Stimulated activated CD8-positive, alpha-beta memory T cell treated with anti-CD3 and anti-CD28 coated beads, Interleukin-15, amount 100 ng/mL, for 1 hour (primary cell): Measurements from ENCODE around the gene TSPAN10.
"Not testable (repeated sequence)": the region's sequence is repeated elsewhere in the genome, so short reads cannot be mapped to it uniquely, and the experiment has no call there.

Experiments used
- DNase-seq: peaks from one replicate; pipeline ENCODE4 v3.0.0-alpha.2; 2020; ENCODE audit warnings: low read depth

TSPAN10 gene

DNA sequence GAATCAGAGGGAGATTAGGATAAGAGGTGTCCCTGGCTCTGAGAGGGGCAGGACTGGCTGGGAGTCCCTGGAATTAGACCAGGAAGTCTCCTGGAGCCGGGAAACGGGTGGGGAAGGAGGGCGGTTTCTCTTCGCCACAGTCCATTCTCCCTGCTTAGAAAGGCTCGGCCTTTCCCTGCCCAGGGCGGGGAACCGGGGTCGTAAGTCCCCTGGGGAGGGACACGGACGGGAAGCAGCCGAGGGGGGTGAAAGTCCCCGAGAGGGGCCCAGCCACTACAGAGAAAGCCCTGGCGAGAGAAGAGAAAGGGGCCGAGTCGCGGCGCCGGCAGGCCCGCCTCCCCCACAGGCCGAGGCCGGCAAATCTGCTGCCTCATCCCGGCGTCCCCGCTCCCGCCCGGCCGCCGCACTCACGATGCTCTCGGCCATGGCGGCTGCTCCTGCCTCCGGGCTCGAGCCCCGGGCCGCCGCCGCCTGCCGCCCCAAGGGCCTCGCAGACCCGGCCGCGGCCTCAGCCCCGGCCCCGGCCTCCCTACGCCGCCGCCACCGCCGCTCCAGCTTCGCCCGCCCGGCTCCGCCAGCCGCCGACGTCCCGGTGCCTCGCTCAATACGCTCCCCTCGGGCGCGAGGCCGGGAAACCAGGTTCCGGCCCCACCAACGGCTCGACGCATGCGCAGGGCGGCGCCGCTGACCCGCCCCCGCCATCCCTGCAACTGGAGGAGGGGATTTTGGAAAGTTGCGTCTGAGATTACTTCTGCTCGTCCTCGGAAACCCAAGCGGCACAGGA, at the start of gene TSPAN10, which contains the start of gene NPLOC4:
TSS of gene TSPAN10 (plus strand) at position 692 of the 784 bp plus-strand sequence. CDS start 5,217 bp downstream, outside the sequence.
TSS of gene NPLOC4 (minus strand) at position 608 of the 784 bp plus-strand sequence. CDS start at position 426, 182 bp downstream.
- peak; percentile 59 for DNase-seq

DNA sequence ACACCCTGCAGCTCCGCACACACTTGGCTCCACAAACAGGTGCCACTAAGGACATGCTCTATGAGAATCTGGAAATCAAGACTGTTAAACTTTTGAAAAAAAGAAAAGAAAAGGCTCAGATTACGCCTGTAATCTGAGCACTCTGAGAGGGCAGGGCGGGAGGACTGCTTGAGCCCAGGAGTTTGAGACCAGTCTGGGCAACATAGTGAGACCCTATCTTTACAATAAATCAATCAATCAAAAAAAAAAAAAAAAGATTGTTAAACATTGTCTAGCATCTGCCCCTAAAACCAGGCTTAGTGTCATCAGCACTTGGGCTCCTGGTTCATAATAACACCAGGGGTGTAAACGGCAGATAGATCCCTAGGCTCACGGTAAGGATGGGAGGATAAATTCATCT, 47.4 kb upstream of the TSPAN10 start:
- DNase-seq: no peak

DNA sequence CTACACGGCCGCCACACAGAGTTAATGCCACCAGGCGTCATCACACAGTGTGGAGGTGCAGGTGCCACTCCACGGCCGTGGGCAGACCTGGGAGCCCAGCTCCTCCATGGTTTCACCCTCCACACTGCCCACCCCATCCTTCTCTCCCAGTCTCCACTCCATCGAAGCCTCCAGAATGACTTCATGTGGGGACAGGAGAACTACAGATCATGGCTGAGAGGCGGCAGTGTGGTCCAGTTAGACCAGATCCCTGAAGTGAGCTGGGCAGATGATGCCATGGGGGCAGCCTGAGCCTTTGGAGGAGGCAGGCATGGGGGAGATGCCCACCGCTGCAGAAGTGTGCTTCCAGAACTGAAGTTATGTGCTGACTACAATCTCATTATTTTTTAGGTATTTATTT, 46.9 kb upstream of the TSPAN10 start:
- DNase-seq: no peak

DNA sequence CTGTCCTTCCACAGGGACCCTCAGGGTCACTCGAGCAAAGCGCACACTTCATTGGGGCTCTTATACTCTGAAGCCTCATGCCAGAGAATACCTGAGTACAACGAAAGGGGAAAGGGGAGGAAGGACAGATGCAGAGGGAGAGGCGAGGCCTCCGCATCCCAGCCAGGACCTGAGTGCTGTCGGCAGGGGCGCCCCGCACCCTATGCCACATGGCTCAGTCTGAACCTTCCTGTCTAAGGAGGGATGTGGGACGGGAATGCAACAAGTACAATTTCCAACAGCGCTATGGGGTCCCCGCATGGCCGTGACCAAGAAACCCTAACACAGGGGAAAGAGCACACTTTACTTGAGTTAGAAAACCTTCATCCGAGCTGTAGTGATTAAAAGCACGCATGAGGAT, 45.0 kb upstream of the TSPAN10 start:
- no peak for DNase-seq

DNA sequence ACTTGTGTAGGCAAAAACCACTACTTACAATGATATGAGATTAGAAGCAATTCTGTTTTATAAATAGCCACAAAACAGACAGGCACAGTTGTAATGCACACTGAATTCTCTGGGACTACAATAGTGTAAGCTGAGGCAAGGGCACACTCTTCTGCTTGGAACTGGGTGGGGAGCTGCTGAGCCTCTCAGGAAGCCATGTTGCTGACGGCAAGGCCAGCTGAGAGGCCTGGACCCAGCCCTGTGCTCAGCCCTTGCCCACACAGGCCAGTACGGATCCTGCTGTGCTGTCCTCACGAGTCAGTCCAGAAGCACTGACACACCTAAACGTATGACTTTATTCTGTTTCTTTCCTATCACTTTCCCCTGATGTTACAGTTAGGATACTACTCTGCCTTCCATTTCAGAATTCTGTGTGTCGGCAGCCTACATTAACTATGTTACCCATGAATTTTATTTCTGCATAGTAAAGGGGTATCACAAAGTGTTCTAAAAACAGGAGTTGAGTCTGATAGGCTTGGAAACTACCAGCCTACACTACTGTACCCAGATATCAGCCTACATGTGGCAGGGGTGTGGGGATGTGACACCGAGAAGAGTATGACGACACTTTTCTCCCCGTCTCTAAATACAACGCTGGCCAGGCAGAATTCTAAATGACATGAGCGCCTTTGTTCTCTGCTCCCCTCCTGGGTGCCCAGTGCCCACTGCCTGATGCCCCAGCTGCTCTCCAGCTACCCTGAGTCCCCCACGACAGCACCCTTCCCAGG, 43.7 kb upstream of the TSPAN10 start:
- no peak for DNase-seq

DNA sequence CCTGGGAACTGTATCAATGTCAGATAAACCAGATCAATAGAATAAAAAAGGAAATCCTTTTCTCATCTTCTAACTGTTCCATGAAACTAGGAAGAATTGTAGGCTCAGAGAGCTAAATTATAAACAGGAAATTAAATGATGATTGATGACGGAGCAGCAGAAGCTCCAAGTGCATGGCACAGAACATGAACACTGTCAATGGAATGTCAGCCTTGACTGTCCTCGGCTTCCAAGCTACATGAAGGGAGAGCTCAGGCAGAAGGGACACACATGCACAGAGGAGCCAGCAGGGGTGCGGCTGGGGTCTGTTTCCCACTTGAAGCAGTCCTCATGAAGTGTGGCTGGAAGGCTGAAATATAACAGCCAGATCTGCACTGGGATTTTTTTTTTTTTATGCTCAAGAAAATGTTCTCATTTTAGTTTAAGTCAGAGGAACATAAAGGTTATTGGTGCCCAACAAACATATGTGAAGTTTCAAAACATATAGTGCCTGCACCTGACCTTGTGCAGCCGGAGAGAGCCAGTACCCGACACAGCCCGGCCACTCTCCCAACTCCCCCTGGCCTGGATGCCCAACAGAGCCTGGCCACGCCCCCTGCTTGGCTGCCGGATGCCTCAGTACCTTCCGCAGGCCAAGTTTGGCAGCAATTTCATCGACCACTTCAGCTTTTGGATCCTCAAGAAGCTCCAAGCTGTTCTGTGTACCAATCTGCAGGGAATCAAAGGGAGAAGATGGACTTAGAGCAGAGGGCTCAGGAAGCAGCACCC, 37.1 kb upstream of the TSPAN10 start:
- DNase-seq: no peak

DNA sequence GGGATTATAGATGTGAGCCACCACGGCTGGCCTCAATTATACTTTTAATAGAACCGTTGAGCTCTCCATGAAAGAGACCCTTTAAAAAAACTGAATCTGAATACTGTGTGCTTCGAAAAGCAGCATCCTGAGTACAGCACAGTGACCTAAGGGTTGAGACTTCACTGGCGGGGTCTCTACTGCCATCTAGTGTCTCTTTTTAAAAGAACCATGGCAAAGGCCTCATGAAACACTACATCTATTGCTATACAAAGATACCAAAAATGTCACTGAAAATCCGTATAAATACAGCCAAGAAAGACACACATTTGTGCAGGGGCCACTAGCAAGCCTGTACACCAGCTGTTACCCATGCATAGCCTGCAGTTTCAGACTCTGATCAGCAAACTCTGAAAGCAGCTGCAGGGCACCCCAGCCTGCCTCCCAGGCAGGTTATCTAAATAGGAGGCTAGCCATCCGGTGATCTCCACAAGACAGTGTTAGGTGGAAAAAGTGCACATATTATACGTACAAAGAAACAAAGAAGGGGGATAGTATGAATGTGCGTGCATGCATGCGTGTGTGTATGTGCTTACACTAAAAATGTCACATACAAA, 35.4 kb upstream of the TSPAN10 start:
- peak; percentile 5 for DNase-seq

DNA sequence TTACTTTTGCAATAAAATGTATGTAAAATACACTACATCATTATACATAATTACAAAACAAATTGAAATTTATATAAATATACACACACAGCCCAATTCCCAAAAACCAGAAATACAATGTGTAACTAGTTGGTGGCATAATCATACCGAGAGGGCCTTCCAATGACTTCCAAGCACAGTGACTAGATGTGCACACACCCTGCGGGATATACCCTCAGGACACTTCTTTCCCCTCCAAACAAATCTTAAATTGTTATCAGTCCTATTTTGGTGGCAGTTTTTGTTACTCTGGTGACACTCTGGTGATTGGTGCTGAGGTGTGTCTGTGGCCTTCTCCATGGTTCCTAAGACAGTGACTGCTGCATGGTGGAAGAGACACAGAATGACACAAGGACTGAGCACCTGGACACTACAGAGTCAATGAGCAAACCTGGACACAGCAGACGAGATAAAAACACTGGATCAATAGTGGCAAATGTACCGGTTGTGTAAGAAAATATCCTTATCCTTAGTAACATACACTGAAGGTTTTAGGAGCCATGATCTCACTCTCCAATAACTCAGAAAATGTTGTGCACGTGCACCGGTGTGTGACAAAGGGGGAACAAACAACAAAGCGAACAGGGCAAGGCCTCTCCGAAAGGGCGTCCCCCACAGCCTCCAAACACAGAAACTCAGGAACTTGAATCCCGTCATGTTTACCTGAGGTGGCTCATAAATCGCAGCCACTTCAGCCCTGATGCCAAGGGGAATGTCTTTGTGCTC, 33.0 kb upstream of the TSPAN10 start:
- DNase-seq: no peak

DNA sequence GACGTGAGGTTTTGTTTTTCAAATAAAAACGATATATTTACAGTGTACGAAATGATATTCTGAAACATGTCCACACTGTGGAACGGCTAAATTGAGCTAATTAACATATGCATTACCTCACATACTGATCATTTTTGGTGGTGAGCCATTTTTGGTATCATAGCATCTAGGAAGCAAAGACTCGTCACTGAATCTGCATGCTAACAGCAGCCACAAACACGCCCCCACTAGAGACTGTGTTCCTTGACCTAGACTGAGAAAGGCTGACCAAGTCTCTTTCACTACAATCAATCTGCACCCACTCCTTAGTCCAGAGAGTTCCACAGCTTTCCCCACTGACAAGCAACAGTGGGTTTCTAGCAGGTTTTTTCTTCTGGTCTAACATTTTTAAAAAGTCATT, 29.6 kb upstream of the TSPAN10 start:
- DNase-seq: no peak

DNA sequence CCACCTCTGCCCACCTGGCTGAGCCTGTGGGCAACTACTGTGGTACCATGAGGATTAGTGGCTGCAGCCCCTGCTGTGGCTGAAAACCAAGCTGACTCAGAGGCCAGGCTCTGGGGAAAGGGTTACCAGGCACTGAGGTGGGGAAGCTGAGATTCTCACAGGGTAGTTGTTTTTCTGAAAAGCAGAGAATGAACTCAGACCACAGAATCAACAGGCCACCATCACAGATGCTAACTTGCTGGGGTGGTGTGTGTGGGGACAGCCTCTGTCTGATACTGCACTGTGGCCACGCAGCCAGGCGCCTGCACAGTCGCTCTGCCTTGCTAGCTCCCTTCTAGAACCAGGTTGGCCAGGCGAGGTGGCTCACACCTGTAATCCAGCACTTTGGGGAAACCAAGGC, 28.9 kb upstream of the TSPAN10 start:
- DNase-seq: no peak

DNA sequence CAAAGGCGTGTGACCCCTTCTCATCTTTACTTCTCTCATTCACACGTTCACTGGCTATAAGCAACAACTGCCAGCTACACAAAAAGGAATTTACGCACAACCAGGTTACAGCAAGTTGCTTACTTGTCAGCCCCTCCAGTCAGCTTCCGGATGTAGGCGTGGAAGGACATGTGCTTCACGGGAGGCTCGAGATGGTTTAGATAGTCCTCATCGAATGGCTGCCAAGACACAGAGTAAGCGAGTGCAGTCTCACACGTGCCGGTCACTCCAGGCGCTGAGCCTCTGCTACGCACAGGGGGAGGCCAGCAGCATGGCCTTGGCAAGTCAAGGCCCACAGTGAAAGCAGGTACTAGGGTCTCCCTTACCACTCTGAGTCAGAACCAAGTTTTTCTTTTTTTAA, 28.4 kb upstream of the TSPAN10 start:
- DNase-seq: no peak

DNA sequence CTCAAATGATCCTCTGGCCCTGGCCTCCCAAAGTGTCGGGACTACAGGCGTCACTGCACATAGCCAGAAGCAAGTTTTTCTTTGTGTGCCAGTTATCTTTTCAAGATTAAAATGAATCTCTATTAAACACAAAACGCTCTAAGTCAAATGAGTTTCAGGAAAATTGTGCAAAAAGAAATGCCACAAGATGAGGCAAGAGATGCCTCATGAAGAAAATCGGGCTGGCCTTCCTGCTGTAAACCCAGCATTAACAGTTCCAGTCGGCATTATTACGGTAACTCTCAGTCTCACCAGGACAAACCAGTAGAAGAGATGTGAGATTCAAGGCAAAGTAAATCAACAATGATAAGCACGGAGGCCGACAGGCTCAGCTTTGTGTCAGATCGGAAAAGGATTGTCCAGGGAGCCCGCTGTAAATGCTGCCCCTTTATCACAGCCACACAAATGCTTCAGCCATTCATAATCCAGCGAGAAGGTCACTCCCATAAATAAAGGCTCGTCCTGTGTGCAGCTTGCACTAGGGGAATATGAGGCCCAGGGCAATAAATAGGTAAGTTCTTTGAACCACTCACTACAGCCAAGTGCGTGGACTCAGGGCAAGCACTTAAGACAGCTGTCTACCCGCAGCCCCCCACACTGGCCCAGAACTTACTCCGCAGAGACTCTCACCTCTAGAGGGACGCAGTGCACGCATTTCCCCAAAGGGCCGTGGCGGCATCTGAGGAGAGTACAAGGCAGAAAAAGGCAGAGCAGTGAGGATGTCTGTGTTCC, 27.3 kb upstream of the TSPAN10 start:
- no peak for DNase-seq

DNA sequence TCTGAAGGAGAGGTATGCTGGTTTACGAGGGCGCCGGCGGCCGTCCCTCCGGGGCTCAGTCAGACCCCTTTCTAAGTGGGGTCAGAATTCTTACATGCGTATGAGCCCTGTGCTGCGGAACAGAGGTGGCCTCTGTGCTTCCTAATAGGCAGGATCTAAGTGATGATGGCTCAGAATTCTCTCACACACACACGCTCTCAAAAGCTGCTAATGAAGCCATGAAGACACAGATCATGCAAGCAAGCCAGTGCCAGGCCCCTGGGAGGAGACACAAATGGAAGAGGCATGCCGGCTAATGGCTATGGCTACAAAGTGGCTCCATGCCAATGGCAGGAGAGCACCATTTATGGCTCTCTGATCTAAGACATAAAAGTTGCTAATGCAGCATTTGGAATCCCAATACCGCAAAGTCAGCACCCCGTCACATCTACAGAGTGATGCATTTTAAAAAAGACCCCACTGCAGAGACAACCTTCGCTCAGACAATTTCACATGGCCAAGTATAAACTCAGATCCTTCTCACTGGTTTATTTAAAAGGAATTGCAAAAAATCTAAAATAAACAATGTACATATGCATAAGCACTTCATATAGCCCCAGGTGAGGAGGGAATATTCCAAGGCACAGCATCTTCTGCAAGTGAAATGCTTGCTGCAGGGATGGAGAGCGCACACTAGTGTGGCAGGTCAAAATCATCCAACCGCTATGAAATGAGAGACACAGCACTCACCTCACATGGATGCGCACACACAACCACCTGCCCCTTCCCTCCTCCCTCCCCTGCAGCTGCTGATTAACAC, 24.6 kb upstream of the TSPAN10 start:
- no peak for DNase-seq

DNA sequence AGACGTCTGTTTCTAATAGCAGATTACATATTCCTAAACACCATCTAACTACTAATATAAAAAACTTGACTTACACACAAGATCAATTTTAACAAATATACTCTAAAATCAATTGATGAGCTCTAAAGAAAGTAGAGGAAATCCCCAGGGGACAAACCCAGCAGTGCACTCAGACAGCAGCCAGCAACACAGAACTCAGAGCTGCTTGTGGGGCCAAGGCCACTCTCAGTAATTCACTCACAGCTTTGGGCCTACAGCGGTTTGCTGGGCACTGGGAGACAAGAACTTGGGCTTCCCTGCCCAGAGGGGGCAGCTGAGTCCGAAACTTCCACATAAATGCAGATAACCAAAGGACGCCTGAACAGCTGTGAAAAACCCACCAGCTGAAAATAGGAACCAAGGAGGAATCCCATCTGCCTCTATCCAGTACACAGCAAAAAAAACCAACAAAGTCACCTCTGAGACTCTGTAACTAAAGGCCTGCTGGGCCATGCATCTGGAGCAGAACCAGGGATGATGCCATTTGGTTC, 21.5 kb upstream of the TSPAN10 start:
- no peak for DNase-seq

DNA sequence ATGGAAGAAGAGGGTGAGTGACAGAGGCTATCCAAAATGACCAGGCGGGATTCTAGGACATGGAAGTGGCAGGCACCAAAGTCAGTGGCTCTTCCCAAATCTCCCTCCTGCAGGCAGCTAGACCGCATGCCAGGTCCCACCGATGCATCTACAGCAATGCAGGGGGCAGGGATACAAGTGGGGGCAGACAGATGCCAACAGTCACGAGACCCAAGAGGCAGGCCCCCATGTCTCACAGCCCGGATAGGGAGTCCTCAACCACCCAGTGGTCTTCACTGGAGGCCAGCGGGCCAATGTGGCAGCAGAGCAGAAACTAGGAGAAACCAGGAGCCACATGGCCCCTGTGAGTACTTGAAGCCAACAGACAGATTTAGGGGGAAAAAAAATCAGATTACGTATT, 20.1 kb upstream of the TSPAN10 start:
- no peak for DNase-seq

DNA sequence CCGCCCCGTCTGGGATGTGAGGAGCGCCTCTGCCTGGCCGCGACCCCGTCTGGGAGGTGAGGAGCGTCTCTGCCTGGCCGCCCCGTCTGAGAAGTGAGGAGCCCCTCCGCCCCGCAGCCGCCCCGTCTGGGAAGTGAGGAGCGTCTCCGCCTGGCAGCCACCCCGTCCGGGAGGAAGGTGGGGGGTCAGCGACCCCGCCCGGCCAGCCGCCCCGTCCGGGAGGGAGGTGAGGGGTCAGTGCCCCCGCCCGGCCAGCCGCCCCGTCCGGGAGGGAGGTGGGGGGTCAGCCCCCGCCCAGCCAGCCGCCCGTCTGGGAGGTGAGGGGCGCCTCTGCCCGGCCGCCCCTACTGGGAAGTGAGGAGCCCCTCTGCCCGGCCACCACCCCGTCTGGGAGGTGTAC, 18.7 kb upstream of the TSPAN10 start:
- not testable (repeated sequence) for DNase-seq

DNA sequence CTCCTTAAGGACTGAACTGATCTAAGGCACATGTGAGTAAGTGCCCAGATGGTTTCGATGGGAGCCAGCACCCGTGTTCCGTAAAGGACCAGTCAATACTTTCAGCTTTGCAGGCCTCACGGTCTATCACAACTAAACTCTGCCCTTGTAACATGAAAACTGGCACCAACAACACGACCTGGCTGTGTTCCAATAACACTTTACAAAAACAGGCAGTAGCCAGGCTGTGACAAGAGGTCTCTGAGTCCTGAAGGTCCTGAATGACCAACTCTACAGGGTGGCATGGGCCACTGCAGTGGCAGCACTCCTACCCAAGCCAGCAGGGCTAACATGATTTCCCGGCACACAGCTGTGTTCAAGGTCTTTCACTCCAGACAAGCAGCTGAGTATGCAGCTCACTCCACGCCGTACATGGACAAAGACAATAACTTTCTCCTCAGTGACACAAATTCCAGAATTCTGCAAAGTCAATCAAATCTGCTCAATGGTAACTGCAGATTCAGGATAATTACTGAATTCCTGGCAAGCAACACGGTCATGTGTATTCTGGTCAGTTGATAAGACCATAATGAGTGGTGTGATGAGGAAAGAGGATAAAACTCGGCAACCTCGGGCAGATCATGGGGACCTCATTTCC, 15.4 kb upstream of the TSPAN10 start:
- DNase-seq: no peak

DNA sequence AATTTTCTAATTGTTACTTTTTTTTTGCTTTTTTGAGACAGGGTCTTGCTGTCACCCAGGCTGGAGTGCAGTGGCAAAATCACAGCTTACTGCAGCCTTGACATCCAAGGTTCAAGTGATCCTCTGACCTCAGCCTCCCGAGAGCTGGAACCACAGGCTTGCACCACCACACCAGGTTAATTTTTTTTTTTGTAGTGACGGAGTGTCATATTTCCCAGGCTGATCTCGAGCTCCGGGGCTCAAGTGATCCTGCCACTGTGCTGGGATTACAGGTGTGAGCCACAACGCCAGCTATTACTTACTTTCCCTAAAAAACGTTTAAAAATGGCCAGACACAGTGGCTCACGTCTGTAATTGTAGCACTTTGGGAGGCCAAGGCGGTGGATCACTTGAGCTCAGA, 6.7 kb upstream of the TSPAN10 start:
- DNase-seq: no peak

DNA sequence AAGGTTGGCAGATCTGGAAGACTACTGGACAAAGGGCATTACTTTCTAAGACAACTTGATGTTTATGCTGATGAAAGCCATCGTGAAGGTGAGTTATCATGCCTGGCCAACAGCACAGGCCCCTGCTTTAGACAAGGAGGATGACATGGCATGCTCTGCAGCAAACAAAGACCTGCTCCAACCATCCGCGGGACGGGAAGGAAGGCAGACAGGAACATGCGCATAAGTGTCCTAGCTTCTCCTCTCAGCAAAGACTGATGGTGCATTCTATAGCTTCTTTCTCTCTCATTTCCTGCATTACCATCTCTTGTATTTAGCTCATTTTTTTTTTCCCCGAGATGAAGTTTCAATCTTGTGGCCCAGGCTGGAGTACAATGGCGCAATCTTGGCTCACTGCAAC, 5.5 kb upstream of the TSPAN10 start:
- no peak for DNase-seq
